Measurements from ENCODE around the gene ACIN1.

Gene ACIN1

GRCh38 chr14:23051141-23052057, 43.5 kb downstream of the ACIN1 start:
- no peaks in the 10 kb centered on the region for H3K27me3 ChIP-seq (ENCODE audit: low read depth)
- peaks cover 3% of the 10 kb centered on the region; the same call in 1 of the 2 replicates for H3K36me3 ChIP-seq (replicated peaks)
- no peak for DNase-seq (ENCODE audit: low spot score in 2 of 2)
- 0 out of 2 replicates have a peak, but pooled peaks cover 2% of the 10 kb centered on the region for H3K4me1 ChIP-seq
- in situ Hi-C loops (cut with MboI; ENCODE audit: low sequenced_read_pairs), result loop anchor here (5.0 to 25.0 kb wide), 2 partner anchors 74 to 489 kb away; no protein-coding TSS in a partner anchor
- H3K4me3 ChIP-seq, result no peak overlapping the region
- H3K9me3 ChIP-seq, result no peaks in the 10 kb centered on the region

- in situ Hi-C loops (cut with MboI; ENCODE audit: low sequenced_read_pairs), result no loop called here
- no peaks in the 10 kb centered on the region for H3K9me3 ChIP-seq
- peaks cover 3% of the 10 kb centered on the region; the same call in 1 of the 2 replicates for H3K36me3 ChIP-seq (replicated peaks)
- H3K4me3 ChIP-seq, result no peak overlapping the region
- no peaks in the 10 kb centered on the region for H3K4me1 ChIP-seq
- no peaks in the 10 kb centered on the region for H3K27me3 ChIP-seq (ENCODE audit: low read depth)
- no peak for DNase-seq (ENCODE audit: low spot score in 2 of 2)
Measured at GRCh38 chr14:23049011-23049410, 45.9 kb downstream of the ACIN1 start.

- no peak for DNase-seq (ENCODE audit: low spot score in 2 of 2)
- no peaks in the 10 kb centered on the region for H3K9me3 ChIP-seq
- no peaks in the 10 kb centered on the region for H3K4me1 ChIP-seq
- H3K36me3 ChIP-seq (replicated peaks), result peaks cover 3% of the 10 kb centered on the region; the same call in 1 of the 2 replicates
- no peaks in the 10 kb centered on the region for H3K27me3 ChIP-seq (ENCODE audit: low read depth)
- in situ Hi-C loops (cut with MboI; ENCODE audit: low sequenced_read_pairs), result no loop called here
- H3K4me3 ChIP-seq, result no peak overlapping the region
Measured at GRCh38 chr14:23047751-23048693, 46.9 kb downstream of the ACIN1 start.

- peaks cover 3% of the 10 kb centered on the region; the same call in 1 of the 2 replicates for H3K36me3 ChIP-seq (replicated peaks)
- H3K27me3 ChIP-seq (ENCODE audit: low read depth), result no peaks in the 10 kb centered on the region
- H3K4me3 ChIP-seq, result no peak overlapping the region
- H3K9me3 ChIP-seq, result no peaks in the 10 kb centered on the region
- in situ Hi-C loops (cut with MboI; ENCODE audit: low sequenced_read_pairs), result no loop called here
- H3K4me1 ChIP-seq, result no peaks in the 10 kb centered on the region
- DNase-seq (ENCODE audit: low spot score in 2 of 2), result no peak
Measured at GRCh38 chr14:23047034-23047634, 47.8 kb downstream of the ACIN1 start.

- Histone ChIP-seq H3K27me3 (ENCODE audit: low read depth) (no peaks in the 10 kb centered on the region), H3K4me3 (no peak overlapping the region), H3K36me3 (replicated peaks) (no peaks in the 10 kb centered on the region), H3K4me1 (no peaks in the 10 kb centered on the region), H3K9me3 (no peaks in the 10 kb centered on the region)
- no peak for DNase-seq (ENCODE audit: low spot score in 2 of 2)
- in situ Hi-C loops (cut with MboI; ENCODE audit: low sequenced_read_pairs), result no loop called here
Measured at GRCh38 chr14:23045419-23046357, 49.2 kb downstream of the ACIN1 start.

- DNase-seq (ENCODE audit: low spot score in 2 of 2), result no peak
- H3K36me3 ChIP-seq (replicated peaks), result no peaks in the 10 kb centered on the region
- no peaks in the 10 kb centered on the region for H3K27me3 ChIP-seq (ENCODE audit: low read depth)
- H3K4me1 ChIP-seq, result no peaks in the 10 kb centered on the region
- H3K9me3 ChIP-seq, result no peaks in the 10 kb centered on the region
- in situ Hi-C loops (cut with MboI; ENCODE audit: low sequenced_read_pairs), result no loop called here
- no peak overlapping the region for H3K4me3 ChIP-seq
Measured at GRCh38 chr14:23044840-23045239, 50.1 kb downstream of the ACIN1 start.

- Histone ChIP-seq H3K4me1 (no peaks in the 10 kb centered on the region), H3K36me3 (replicated peaks) (no peaks in the 10 kb centered on the region), H3K27me3 (ENCODE audit: low read depth) (no peaks in the 10 kb centered on the region), H3K4me3 (no peak overlapping the region), H3K9me3 (no peaks in the 10 kb centered on the region)
- no peak for DNase-seq (ENCODE audit: low spot score in 2 of 2)
- in situ Hi-C loops (cut with MboI; ENCODE audit: low sequenced_read_pairs), result no loop called here
Measured at GRCh38 chr14:23043754-23044153, 51.2 kb downstream of the ACIN1 start.

- Histone ChIP-seq H3K36me3 (replicated peaks) (no peaks in the 10 kb centered on the region), H3K9me3 (no peaks in the 10 kb centered on the region), H3K4me3 (no peak overlapping the region), H3K27me3 (ENCODE audit: low read depth) (no peaks in the 10 kb centered on the region), H3K4me1 (no peaks in the 10 kb centered on the region)
- DNase-seq (ENCODE audit: low spot score in 2 of 2), result no peak
- in situ Hi-C loops (cut with MboI; ENCODE audit: low sequenced_read_pairs), result no loop called here
Measured at GRCh38 chr14:23043145-23043544, 51.8 kb downstream of the ACIN1 start.

GRCh38 chr14:23042162-23042965, 52.6 kb downstream of the ACIN1 start, which contains the start of gene PSMB11:
TSS of gene PSMB11 (plus strand) at chr14:23042212. CDS start at chr14:23042226, 14 bp downstream.
- in situ Hi-C loops (cut with MboI; ENCODE audit: low sequenced_read_pairs), result no loop called here
- no peak for DNase-seq (ENCODE audit: low spot score in 2 of 2)
- Histone ChIP-seq H3K4me1 (no peaks in the 10 kb centered on the region), H3K4me3 (no peak within 1 kb of the TSS), H3K27me3 (ENCODE audit: low read depth) (no peaks in the 10 kb centered on the region), H3K9me3 (no peaks in the 10 kb centered on the region), H3K36me3 (replicated peaks) (no peaks in the 10 kb centered on the region)

GRCh38 chr14:23041729-23042128, 53.2 kb downstream of the ACIN1 start:
- in situ Hi-C loops (cut with MboI; ENCODE audit: low sequenced_read_pairs), result no loop called here
- H3K9me3 ChIP-seq, result no peaks in the 10 kb centered on the region
- H3K36me3 ChIP-seq (replicated peaks), result no peaks in the 10 kb centered on the region
- no peak overlapping the region for H3K4me3 ChIP-seq
- no peak for DNase-seq (ENCODE audit: low spot score in 2 of 2)
- H3K27me3 ChIP-seq (ENCODE audit: low read depth), result no peaks in the 10 kb centered on the region
- H3K4me1 ChIP-seq, result no peaks in the 10 kb centered on the region

- no peak overlapping the region for H3K4me3 ChIP-seq
- peaks cover 3% of the 10 kb centered on the region for H3K4me1 ChIP-seq
- in situ Hi-C loops (cut with MboI; ENCODE audit: low sequenced_read_pairs), result no loop called here
- H3K36me3 ChIP-seq (replicated peaks), result no peaks in the 10 kb centered on the region
- no peaks in the 10 kb centered on the region for H3K27me3 ChIP-seq (ENCODE audit: low read depth)
- DNase-seq (ENCODE audit: low spot score in 2 of 2), result no peak
- H3K9me3 ChIP-seq, result no peaks in the 10 kb centered on the region
Measured at GRCh38 chr14:23040100-23040499, 54.8 kb downstream of the ACIN1 start.
